Measurements from ENCODE around the gene UCN.
"Not testable (repeated sequence)": the region's sequence is repeated elsewhere in the genome, so short reads cannot be mapped to it uniquely, and the experiment has no call there.

The UCN gene

DNA sequence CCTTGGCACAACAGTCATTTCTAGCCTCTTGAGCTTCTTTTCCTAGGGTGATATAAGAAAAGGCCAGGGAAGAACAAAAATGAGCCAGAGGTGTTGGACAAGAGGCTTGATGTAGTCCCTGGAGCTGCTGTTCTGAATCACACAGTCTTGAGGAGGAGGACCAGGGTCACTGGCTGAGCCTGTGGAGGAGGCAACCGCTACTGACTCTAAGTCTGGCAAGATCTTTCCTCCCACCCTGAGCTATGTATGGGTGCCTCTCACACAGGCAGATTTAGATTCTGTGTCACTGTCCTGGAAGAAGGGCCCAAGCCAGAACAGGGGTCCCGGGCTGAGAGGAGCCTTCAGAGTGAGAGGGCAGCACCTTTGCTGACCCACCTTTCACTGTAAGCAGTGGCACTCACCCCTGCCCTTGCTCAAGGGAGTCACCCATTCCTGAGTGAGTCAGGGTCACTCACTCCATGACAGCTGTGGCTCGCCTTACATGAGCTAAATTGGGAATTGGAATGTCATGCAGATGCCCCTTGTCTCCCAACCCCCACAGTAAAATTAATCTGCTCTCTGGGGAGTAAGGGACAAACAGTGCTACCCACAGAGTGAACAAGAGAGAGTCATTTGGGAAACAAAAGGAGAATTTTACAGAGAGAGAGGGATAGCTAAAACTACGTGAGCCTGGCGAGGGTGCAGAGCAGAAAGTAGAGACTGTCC is 26.2 kb downstream of the UCN start, which contains the start of gene TRIM54:
Gene TRIM54 (plus strand): TSS at position 575 of the 705 bp plus-strand sequence. CDS start 303 bp downstream, outside the sequence.
- TF ChIP-seq ZFX (IDR thresholded peaks at IDR 0.05) (no peak), CTCF (conservative IDR thresholded peaks at IDR 0.05) (no peak)
- peak within 1 kb of the TSS; percentile 5; the same call in 1 of the 2 replicates for H3K27ac ChIP-seq

DNA sequence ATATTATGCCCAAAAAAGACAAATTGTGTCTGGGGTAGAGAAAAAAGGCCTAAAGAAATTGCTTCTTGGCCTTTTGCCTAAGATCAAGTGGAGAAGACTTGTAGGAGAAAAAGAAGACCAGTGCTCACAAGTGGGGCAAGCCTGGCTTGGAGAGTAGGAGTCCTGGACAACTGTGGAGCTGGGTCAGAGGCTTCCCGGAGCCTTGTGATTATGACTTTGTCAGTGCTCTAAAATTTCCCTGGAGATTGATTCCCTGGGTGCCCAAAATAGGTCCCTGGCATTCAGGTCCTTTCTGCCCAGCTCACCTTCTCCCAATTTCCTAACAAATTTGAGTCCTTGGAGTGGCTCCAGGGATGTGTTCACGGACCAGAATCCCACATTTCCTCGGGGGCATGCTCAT is 26.8 kb downstream of the UCN start:
- no peak for TF ChIP-seq ZFX (IDR thresholded peaks at IDR 0.05)
- no peak for TF ChIP-seq CTCF (conservative IDR thresholded peaks at IDR 0.05)
- H3K27ac ChIP-seq, result no peak overlapping the region

DNA sequence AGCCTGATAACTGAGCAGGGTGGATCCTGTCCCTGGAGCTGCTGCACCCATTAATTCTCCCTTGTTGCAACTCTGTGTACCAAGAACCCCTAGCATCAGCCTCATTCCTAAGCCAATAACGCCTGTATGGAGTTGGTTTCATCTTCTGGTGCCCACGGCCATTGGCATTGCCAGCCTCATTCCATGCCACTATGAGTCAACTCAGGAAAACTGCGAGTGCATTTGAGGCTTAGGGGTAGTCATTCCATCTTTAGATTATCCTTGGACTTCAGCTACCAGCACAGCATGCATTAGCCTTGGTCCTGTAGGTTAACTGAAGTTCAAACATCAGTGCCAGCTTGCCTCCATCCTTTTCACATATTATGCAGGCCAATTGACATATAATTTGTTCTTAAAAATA is 27.4 kb downstream of the UCN start:
- no peak overlapping the region for H3K27ac ChIP-seq
- TF ChIP-seq ZFX (IDR thresholded peaks at IDR 0.05) (no peak), CTCF (conservative IDR thresholded peaks at IDR 0.05) (no peak)

DNA sequence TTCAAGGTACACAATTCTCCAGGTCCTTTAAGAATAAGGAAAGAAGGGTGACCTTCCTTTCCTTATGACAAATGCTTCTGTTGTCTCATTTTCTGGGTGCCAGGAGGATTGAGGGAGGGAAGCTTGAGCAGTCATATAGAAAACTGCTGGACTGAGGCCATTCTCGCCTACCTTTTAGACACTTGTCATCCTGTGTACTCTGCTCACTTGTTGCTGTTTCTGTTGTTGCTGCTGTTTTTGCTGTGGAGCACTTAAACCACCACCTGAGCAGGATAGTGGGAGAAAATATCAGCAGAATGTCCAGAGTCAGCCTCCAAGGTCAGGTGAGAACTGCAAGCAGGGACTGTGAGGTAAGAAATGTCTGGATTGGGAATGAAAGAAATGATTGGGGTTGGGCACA is 30.2 kb downstream of the UCN start:
- TF ChIP-seq CTCF (conservative IDR thresholded peaks at IDR 0.05) (no peak), ZFX (IDR thresholded peaks at IDR 0.05) (no peak)
- H3K27ac ChIP-seq, result no peak overlapping the region

DNA sequence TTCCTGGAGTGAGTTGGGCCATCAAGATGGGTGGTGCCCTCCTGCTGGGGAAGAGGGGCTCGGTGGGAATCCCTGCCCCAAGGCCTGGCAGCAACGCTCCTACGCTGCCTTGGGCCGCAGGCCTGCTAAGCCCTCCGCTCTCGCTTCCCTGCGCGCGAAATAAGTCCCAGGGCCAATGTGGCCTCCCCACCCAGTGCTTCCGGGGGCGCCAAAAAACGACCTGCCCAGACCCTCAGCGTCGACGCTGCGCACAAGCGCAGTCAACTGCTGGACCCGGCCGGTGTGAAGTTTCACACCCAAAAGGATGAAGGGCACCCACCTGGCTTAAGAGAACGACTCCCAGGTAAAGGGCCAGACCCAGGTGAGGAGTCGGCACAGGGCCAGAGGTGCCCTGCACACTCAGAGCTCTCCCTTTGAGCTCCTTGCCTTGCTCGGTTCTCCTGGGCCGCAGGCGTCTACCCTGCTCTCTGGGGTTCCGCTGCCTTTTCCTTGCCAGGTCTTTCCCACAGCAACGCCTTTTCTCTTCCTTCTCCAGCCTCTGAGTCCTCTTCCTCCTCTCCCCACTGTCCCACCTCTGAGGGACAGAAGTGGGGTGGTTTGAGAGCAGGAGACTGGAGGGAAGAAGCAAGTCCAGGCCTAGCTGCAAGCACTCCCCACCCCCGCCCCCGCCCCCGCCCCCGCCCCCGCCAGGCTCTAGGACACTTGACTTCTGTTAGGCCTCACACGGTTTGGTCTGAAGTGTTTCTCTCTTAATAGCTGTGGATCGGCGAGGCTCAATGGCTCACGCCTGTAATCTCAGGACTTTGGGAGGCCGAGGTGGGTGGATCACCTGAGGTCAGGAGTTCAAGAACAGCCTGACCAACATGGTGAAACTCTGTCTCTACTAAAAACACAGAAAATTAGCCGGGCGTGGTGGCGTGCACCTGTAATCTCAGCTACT is 32.8 kb downstream of the UCN start, which contains the start of gene DNAJC5G:
Gene DNAJC5G (plus strand): TSS at position 223 of the 940 bp plus-strand sequence. CDS start 1,296 bp downstream, outside the sequence.
- TF ChIP-seq ZFX (IDR thresholded peaks at IDR 0.05) (no peak), CTCF (conservative IDR thresholded peaks at IDR 0.05) (no peak)
- H3K27ac ChIP-seq, result no peak within 1 kb of the TSS

- H3K27ac ChIP-seq, result not testable (repeated sequence)
These were observed 35.4 kb downstream of the UCN start for GRCh38 chr2:27272537-27273522.

Measured in C4-2B (cell line).